Activated naive CD4-positive, alpha-beta T cell treated with anti-CD3 and anti-CD28 coated beads, Interleukin-2, amount 50 U/mL, for 72 hours (primary cell): ENCODE results near the gene CDK4. TPM values are rescaled to one million over a fixed set of nuclear protein-coding genes. Genes with fewer than 3 reads are reported as not detected.

Experiments
- ATAC-seq, 2 donors: fragments of 150-1000 bp; cut with Tn5 transposase; 2 replicates each; pipeline ENCODE4 v1.10.0; 2021; ENCODE audit warnings: mild to moderate bottlenecking in 2 of 2, moderate library complexity in 2 of 2
- DNase-seq, 2 donors: peaks; one replicate each; pipeline ENCODE4 v3.0.0; 2021 to 2022; ENCODE audit warnings: low spot score in 2 of 2
- H3K27ac Mint-ChIP-seq, 2 donors: one replicate each; pipeline ENCODE4 v1.8.0; 2022; ENCODE audit warnings: mild to moderate bottlenecking in 2 of 2, mixed read lengths in 2 of 2
- H3K36me3 Mint-ChIP-seq, 2 donors: one replicate each; pipeline ENCODE4 v1.8.0; 2022; ENCODE audit warnings: mixed read lengths in 2 of 2
- H3K9me3 Mint-ChIP-seq, 2 donors: one replicate each; pipeline ENCODE4 v1.8.0; 2022; ENCODE audit warnings: mixed read lengths in 2 of 2
- total RNA-seq, 2 donors: library from RNA; stranded (reverse); gene quantifications; one replicate each; pipeline ENCODE4 v1.2.3, GENCODE V29; 2022

The CDK4 gene
- total RNA-seq, 2 donors from 2014 or later = 183 to 191 TPM

GRCh38 chr12:57763881-57764661 is 12.0 kb upstream of the CDK4 start:
- DNase-seq (no peak), ATAC-seq (no peak)
- Mint-ChIP-seq H3K9me3 (no peaks in the 10 kb centered on the region), H3K27ac (peak overlapping the region; percentile 11 to 83), H3K36me3 (peaks cover 15 to 25% of the 10 kb centered on the region in 2 donors)

- ATAC-seq (no peak), DNase-seq (no peak)
- Mint-ChIP-seq H3K36me3 (peaks cover 15 to 25% of the 10 kb centered on the region in 2 donors), H3K9me3 (no peaks in the 10 kb centered on the region), H3K27ac (no peak overlapping the region)
These were observed 10.4 kb upstream of the CDK4 start for GRCh38 chr12:57762463-57762862.

DNA sequence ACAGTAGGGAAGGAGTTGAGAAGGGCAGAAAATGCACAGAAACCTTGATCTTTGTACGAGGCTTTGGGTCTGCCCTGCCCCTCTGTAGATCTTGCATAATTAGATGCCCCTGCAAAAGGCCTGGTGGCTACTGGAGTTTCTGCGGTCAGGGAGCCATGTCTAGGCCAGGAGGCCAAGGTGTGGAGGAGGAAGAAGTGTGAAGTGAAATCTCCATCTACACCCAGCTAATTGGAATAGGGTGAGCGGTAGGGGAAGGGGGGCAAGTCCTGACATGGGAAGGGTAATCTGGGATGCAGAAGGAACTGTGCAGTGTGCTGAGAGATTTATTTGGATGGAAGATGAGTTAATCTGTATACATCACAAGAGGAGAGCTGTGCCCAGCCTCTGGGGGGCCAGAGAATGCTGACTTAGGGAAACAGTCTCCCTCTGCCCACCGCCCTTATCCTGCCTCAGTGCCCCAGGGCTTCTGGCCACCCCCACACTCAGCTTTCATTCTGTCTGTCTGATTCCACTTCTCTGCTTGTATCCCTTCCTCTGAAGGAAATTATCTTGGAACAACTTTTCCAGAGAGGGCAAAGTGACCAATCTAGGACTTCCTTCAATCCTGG is 9.4 kb upstream of the CDK4 start:
- DNase-seq (no peak), ATAC-seq (no peak)
- Mint-ChIP-seq H3K27ac (no peak overlapping the region), H3K36me3 (peaks cover 19 to 32% of the 10 kb centered on the region in 2 donors), H3K9me3 (no peaks in the 10 kb centered on the region)

DNA sequence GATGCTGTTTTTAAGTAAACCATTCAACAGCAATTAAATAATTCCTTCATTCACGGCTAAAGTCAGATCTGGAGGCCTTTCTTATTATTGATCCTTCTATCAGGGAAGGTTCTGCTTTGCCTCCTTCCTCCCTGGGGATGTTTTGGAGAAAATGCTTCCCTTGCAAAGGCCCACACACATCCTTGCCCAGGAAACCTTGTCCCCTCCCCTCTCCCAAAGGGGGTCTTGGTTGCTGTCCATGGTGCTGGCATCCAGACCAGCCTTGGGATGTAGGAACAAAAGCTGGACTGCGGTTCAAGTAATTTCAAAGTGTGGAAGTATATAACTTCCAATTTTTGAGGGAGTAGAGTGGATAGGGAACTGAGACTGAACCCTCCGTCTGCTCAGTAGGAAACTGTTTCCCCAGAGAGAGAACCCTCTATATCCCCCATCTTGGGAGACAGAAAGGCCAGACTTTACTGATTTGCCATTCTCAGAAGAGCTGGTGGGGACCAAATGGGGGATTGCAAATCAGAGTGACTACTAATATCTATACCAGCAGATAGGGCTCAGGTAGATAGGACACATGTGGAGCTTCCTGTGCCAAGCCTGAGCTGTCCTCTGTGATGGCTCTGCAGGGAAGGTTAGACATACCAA is 8.4 kb upstream of the CDK4 start:
- Mint-ChIP-seq H3K36me3 (peaks cover 25 to 37% of the 10 kb centered on the region in 2 donors), H3K27ac (no peak overlapping the region), H3K9me3 (no peaks in the 10 kb centered on the region)
- no peak for DNase-seq
- ATAC-seq = no peak

GRCh38 chr12:57759360-57759980 is 7.4 kb upstream of the CDK4 start:
- DNase-seq = peak in 1 of 2 donors; percentile 26
- no peak overlapping the region for H3K27ac Mint-ChIP-seq
- peaks cover 25 to 28% of the 10 kb centered on the region in 2 donors for H3K36me3 Mint-ChIP-seq
- peak in 1 of 2 donors; percentile 26 for ATAC-seq
- H3K9me3 Mint-ChIP-seq = no peaks in the 10 kb centered on the region

DNA sequence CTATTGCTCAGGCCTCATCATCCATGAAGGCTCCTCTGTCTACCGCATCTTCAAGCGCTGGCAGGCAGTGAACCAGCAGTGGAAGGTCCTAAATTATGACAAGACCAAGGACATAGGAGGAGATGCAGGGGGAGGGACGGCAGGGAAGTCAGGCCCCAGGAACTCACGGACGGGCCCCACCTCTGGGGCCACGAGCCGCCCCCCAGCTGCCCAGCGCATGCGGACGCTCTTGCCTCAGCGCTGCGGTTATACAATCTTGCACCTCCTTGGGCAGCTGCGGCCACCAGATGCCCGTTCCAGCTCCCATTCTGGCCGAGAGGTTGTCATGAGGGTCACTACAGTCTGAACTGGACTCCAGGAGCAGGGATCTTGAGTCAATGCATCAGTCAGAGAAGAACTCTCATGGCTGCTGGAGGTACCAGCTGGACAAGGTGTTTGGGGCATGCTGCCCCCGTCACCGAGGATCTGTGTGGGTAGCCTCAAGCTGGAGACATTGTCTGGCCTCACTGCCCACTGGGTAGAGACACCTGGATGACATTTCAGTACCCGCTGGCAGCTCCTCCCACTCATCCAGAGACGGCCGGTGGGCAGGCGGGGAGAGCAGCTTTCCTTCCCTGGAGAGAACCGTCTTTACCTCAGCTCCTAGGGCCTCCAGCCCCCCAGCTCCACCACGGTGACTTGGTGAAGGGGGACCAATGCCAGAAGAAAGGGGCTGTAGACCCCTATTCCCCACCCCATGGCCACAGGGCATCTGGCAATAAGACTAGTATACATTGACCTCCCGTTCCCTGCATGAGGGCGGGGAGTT is 6.6 kb upstream of the CDK4 start:
- DNase-seq (no peak), ATAC-seq (no peak)
- Mint-ChIP-seq H3K9me3 (no peaks in the 10 kb centered on the region), H3K36me3 (peaks cover 20 to 23% of the 10 kb centered on the region in 2 donors), H3K27ac (no peak overlapping the region)

DNA sequence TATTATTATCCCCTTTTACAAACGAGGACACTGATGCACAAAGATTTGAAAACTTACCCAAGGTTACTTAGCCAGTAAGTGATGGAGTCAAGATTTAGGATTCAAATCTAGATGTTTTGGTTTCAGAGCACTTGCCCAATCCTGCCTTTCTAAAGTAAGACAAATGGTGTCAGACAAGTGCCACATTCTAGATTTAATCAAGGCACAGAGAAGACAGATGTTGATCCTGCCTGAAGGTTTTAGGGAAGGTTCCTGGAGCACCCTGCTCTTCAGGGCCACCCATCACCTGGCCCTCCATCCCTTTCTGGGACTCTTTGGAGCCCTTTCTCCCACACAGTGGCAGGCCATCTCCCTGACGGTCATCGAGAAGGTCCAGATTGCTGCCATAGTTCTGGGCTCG is 5.7 kb upstream of the CDK4 start:
- ATAC-seq = no peak
- H3K9me3 Mint-ChIP-seq = no peaks in the 10 kb centered on the region
- H3K27ac Mint-ChIP-seq = no peak overlapping the region
- no peak for DNase-seq
- peaks cover 12 to 14% of the 10 kb centered on the region in 2 donors for H3K36me3 Mint-ChIP-seq

GRCh38 chr12:57756406-57757341 is 4.6 kb upstream of the CDK4 start:
- Mint-ChIP-seq H3K27ac (peak overlapping the region; percentile 52 to 84), H3K9me3 (no peaks in the 10 kb centered on the region), H3K36me3 (peaks cover 17 to 19% of the 10 kb centered on the region in 2 donors)
- ATAC-seq (peak; percentile 15 to 31), DNase-seq (peak in 1 of 2 donors; percentile 80)

GRCh38 chr12:57755454-57756372 is 3.6 kb upstream of the CDK4 start:
- ATAC-seq = no peak
- peak in 1 of 2 donors; percentile 46 for DNase-seq
- peak overlapping the region; percentile 11 to 52 for H3K27ac Mint-ChIP-seq

GRCh38 chr12:57755194-57755453 is 3.0 kb upstream of the CDK4 start:
- Mint-ChIP-seq H3K9me3 (no peaks in the 10 kb centered on the region), H3K36me3 (peaks cover 31 to 34% of the 10 kb centered on the region in 2 donors), H3K27ac (no peak overlapping the region)
- no peak for DNase-seq
- ATAC-seq = no peak

More at GRCh38 chr12:57755454-57756372, 3.6 kb upstream of the CDK4 start:
- H3K36me3 Mint-ChIP-seq = peaks cover 26 to 29% of the 10 kb centered on the region in 2 donors
- no peaks in the 10 kb centered on the region for H3K9me3 Mint-ChIP-seq

GRCh38 chr12:57754411-57755193 is 2.5 kb upstream of the CDK4 start, which contains the start of gene MARCHF9:
Gene MARCHF9, plus strand, starts transcription at chr12:57755103. Its CDS starts 426 bp downstream, at chr12:57755529.
- ATAC-seq (peak; percentile 30 to 67), DNase-seq (peak; percentile 74 to 87)
- no peaks in the 10 kb centered on the region for H3K9me3 Mint-ChIP-seq
- peak within 1 kb of the TSS in 1 of 2 donors; percentile 79 for H3K27ac Mint-ChIP-seq
- peaks cover 31 to 34% of the 10 kb centered on the region in 2 donors for H3K36me3 Mint-ChIP-seq

DNA sequence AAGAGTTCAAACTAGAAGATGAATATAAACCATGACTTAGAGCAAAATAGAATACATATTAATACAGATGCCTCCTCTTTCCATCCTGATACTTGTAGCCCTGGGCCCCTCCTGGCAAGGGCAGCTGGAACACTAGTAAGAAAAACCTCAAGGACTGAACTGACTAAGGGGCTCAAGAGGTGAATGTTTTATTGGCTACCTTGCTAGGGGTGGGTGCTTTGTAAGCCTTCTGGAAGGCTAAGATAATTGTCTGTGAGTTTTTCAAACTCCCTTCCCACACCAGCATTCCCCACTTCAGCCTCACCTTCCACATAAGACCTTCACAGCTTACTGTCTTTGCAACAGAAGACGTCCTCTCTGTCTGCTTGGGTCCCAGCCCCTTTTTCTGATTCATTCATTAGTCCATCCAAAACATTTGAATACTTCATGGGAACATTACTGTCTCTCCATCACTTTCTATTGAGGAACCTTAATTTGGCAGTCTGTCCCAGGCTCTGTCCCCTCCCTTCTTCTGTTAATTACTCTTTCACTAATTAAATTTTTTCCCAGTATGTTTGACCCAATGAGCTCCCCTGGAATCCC is 1.7 kb upstream of the CDK4 start:
- Mint-ChIP-seq H3K9me3 (no peaks in the 10 kb centered on the region), H3K36me3 (peaks cover 36 to 37% of the 10 kb centered on the region in 2 donors), H3K27ac (peak overlapping the region in 1 of 2 donors; percentile 97)
- DNase-seq (no peak), ATAC-seq (no peak)

DNA sequence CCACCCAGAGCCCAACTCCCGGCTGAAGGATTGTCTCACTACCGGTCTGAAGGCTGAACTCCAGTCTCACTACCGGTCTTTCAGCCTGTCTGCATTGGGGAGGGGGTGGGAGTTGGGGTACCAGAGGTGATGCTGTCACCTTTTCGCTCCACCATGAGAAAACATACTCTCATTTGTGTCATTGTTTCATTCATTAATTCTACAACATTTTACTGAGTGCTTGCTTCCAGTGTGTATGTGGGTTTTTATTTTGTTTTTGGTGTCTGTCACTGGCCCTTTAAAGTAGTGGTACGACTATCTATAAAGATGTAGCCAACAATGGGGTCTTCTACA is 524 bp upstream of the CDK4 start:
- no peak for ATAC-seq
- H3K27ac Mint-ChIP-seq = peak overlapping the region; percentile 97 to 99
- H3K36me3 Mint-ChIP-seq = peaks cover 36 to 43% of the 10 kb centered on the region in 2 donors
- no peaks in the 10 kb centered on the region for H3K9me3 Mint-ChIP-seq
- DNase-seq = no peak

DNA sequence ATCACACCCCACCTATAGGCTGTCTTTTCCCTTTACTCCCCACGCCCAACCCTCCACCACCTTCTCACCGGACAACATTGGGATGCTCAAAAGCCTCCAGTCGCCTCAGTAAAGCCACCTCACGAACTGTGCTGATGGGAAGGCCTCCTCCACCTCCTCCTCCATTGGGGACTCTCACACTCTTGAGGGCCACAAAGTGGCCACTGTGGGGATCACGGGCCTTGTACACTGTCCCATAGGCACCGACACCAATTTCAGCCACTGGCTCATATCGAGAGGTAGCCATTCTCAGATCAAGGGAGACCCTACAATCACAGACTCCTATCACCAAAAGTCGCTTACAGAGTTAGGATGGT is 700 bp downstream of the CDK4 start:
- no peak for ATAC-seq
- Mint-ChIP-seq H3K27ac (peak overlapping the region; percentile 97 to 99), H3K9me3 (no peaks in the 10 kb centered on the region), H3K36me3 (peaks cover 29 to 40% of the 10 kb centered on the region in 2 donors)
- no peak for DNase-seq
